HK-2 (cell line): ENCODE measurements around the gene SLC2A10.

Experiments
- DNase-seq: peaks from one replicate; pipeline ENCODE4 v3.0.0-alpha.2; 2018; ENCODE audit not compliant: unreplicated experiment

Gene SLC2A10

GRCh38 chr20:46770330-46771194, 61.1 kb downstream of the SLC2A10 start:
- no peak for DNase-seq

- no peak for DNase-seq
Observed at GRCh38 chr20:46771195-46771588, 61.7 kb downstream of the SLC2A10 start.

- DNase-seq: no peak
Observed at GRCh38 chr20:46772901-46773300, 63.5 kb downstream of the SLC2A10 start.

- no peak for DNase-seq
Observed at GRCh38 chr20:46773680-46774079, 64.2 kb downstream of the SLC2A10 start.

- DNase-seq: no peak
Observed at GRCh38 chr20:46774236-46774635, 64.8 kb downstream of the SLC2A10 start.

- DNase-seq: no peak
Observed at GRCh38 chr20:46774943-46775560, 65.6 kb downstream of the SLC2A10 start.

GRCh38 chr20:46775806-46776205, 66.4 kb downstream of the SLC2A10 start:
- DNase-seq: no peak

- no peak for DNase-seq
Observed at GRCh38 chr20:46777331-46777730, 67.9 kb downstream of the SLC2A10 start.

- DNase-seq: no peak
Observed at GRCh38 chr20:46779831-46780230, 70.4 kb downstream of the SLC2A10 start.

GRCh38 chr20:46784436-46785127, 75.1 kb downstream of the SLC2A10 start:
- no peak for DNase-seq
